Type B pancreatic cell (in vitro differentiated cells): ENCODE measurements around the gene APOBEC2. TPM values are rescaled to one million over a fixed set of nuclear protein-coding genes. Genes with fewer than 3 reads are reported as not detected.
A peak's percentile ranks its signal among the peaks of the same experiment; 100 is the strongest.

Experiments used
- DNase-seq: peaks from one replicate; pipeline ENCODE4 v3.0.0; 2021; ENCODE audit warnings: mixed read lengths; ENCODE audit not compliant: unreplicated experiment; ENCODE audit errors: extremely low spot score
- H3K27ac Mint-ChIP-seq: 2 replicates; pipeline ENCODE4 v1.8.0; 2021; ENCODE audit warnings: mild to moderate bottlenecking, mixed read lengths
- H3K27me3 Mint-ChIP-seq: 2 replicates; pipeline ENCODE4 v1.8.0; 2021; ENCODE audit warnings: mixed read lengths
- H3K36me3 Mint-ChIP-seq: 2 replicates; pipeline ENCODE4 v1.8.0; 2021; ENCODE audit warnings: mixed read lengths
- H3K4me1 Mint-ChIP-seq: one replicate; pipeline ENCODE4 v1.8.0; 2021; ENCODE audit warnings: mixed read lengths; ENCODE audit not compliant: unreplicated experiment
- H3K4me3 Mint-ChIP-seq: 2 replicates; pipeline ENCODE4 v1.8.0; 2021; ENCODE audit warnings: mild to moderate bottlenecking, mixed read lengths
- H3K9me3 Mint-ChIP-seq: 2 replicates; pipeline ENCODE4 v1.8.0; 2021; ENCODE audit warnings: mixed read lengths
- CTCF ChIP-seq: fragments of 200-600 bp; sonication (generic); conservative IDR thresholded peaks from 2 replicates; pipeline ENCODE4 v1.5.0; 2021; ENCODE audit warnings: antibody characterized with exemption, mild to moderate bottlenecking
- total RNA-seq: library from RNA; stranded (reverse); gene quantifications from 2 replicates; pipeline ENCODE4 v1.2.1, GENCODE V29; 2021; ENCODE audit warnings: low replicate concordance

APOBEC2 gene
- total RNA-seq, 1 donor from 2014 or later: 1.5 TPM

- Mint-ChIP-seq H3K36me3 (no peaks in the 10 kb centered on the region), H3K27ac (no peak overlapping the region), H3K4me3 (no peak overlapping the region), H3K4me1 (peaks cover 24% of the 10 kb centered on the region), H3K27me3 (no peaks in the 10 kb centered on the region), H3K9me3 (no peaks in the 10 kb centered on the region)
- DNase-seq: no peak
- TF ChIP-seq CTCF: no peak
Observed at GRCh38 chr6:41032830-41033229, 20.2 kb upstream of the APOBEC2 start.

GRCh38 chr6:41033776-41034175, 19.2 kb upstream of the APOBEC2 start:
- Mint-ChIP-seq H3K27ac (no peak overlapping the region), H3K36me3 (no peaks in the 10 kb centered on the region), H3K27me3 (no peaks in the 10 kb centered on the region), H3K4me1 (peaks cover 20% of the 10 kb centered on the region), H3K4me3 (no peak overlapping the region), H3K9me3 (no peaks in the 10 kb centered on the region)
- DNase-seq: no peak
- TF ChIP-seq CTCF: no peak

GRCh38 chr6:41036186-41036585, 16.8 kb upstream of the APOBEC2 start:
- Mint-ChIP-seq H3K9me3 (no peaks in the 10 kb centered on the region), H3K4me3 (no peak overlapping the region), H3K27me3 (no peaks in the 10 kb centered on the region), H3K4me1 (peaks cover 24% of the 10 kb centered on the region), H3K36me3 (no peaks in the 10 kb centered on the region), H3K27ac (peak overlapping the region; percentile 90)
- no peak for TF ChIP-seq CTCF
- no peak for DNase-seq

GRCh38 chr6:41036601-41037000, 16.4 kb upstream of the APOBEC2 start:
- Mint-ChIP-seq H3K4me1 (peaks cover 24% of the 10 kb centered on the region), H3K9me3 (no peaks in the 10 kb centered on the region), H3K36me3 (no peaks in the 10 kb centered on the region), H3K4me3 (peak overlapping the region; percentile 6), H3K27ac (peak overlapping the region; percentile 90), H3K27me3 (no peaks in the 10 kb centered on the region)
- DNase-seq: no peak
- TF ChIP-seq CTCF: no peak

- peaks cover 24% of the 10 kb centered on the region for H3K4me1 Mint-ChIP-seq
- no peaks in the 10 kb centered on the region for H3K27me3 Mint-ChIP-seq
- no peaks in the 10 kb centered on the region for H3K9me3 Mint-ChIP-seq
- H3K27ac Mint-ChIP-seq: peak overlapping the region; percentile 90
- no peak for TF ChIP-seq CTCF
- no peak for DNase-seq
- no peaks in the 10 kb centered on the region for H3K36me3 Mint-ChIP-seq
- H3K4me3 Mint-ChIP-seq: peak overlapping the region; percentile 6
Observed at GRCh38 chr6:41037107-41037900, 15.7 kb upstream of the APOBEC2 start.
